Hepatocyte (in vitro differentiated cells): Measurements from ENCODE around the gene CAD. TPM values are rescaled to one million over a fixed set of nuclear protein-coding genes. Genes with fewer than 3 reads are reported as not detected.

Experiments used
- DNase-seq: peaks from one replicate; pipeline ENCODE4 v3.0.0-alpha.2; 2016; ENCODE audit warnings: low spot score
- H2AFZ ChIP-seq: fragments of 200-600 bp; sonication (generic); 2 replicates; pipeline ENCODE4 v1.6.0; 2016; ENCODE audit warnings: antibody characterized with exemption, mild to moderate bottlenecking
- H3K27ac ChIP-seq: fragments of 200-600 bp; sonication (generic); 2 replicates; pipeline ENCODE4 v1.5.1; 2016; ENCODE audit warnings: mild to moderate bottlenecking
- H3K27me3 ChIP-seq: fragments of 200-600 bp; sonication (generic); 2 replicates; pipeline ENCODE4 v1.6.1; 2016
- H3K36me3 ChIP-seq: fragments of 200-600 bp; sonication (generic); replicated peaks from 2 replicates; pipeline ENCODE4 v1.5.1; 2016; ENCODE audit warnings: low read depth; ENCODE audit not compliant: insufficient read depth
- H3K4me1 ChIP-seq: fragments of 200-600 bp; sonication (generic); 2 replicates; pipeline ENCODE4 v1.5.1; 2016; ENCODE audit warnings: mild to moderate bottlenecking, moderate library complexity; ENCODE audit not compliant: insufficient read depth
- H3K4me2 ChIP-seq: fragments of 200-600 bp; sonication (generic); 2 replicates; pipeline ENCODE4 v1.6.0; 2016
- H3K4me3 ChIP-seq: fragments of 200-600 bp; sonication (generic); 2 replicates; pipeline ENCODE4 v1.5.1; 2016; ENCODE audit warnings: mild to moderate bottlenecking
- H3K79me2 ChIP-seq: fragments of 200-600 bp; sonication (generic); 2 replicates; pipeline ENCODE4 v1.6.0; 2017; ENCODE audit warnings: mild to moderate bottlenecking
- H3K9me2 ChIP-seq: fragments of 200-600 bp; sonication (generic); replicated peaks from 2 replicates; pipeline ENCODE4 v1.6.0; 2017; ENCODE audit warnings: mild to moderate bottlenecking; ENCODE audit not compliant: insufficient read depth
- H3K9me3 ChIP-seq: fragments of 200-600 bp; sonication (generic); 2 replicates; pipeline ENCODE4 v1.5.1; 2016; ENCODE audit warnings: low read depth, mild to moderate bottlenecking
- H4K20me1 ChIP-seq: fragments of 200-600 bp; sonication (generic); 2 replicates; pipeline ENCODE4 v1.6.0; 2016; ENCODE audit warnings: mild to moderate bottlenecking; ENCODE audit not compliant: insufficient read depth, poor library complexity, severe bottlenecking
- EZH2 ChIP-seq: fragments of 200-600 bp; sonication (generic); IDR thresholded peaks from 2 replicates; pipeline ENCODE4 v1.6.1; 2016; ENCODE audit warnings: antibody characterized with exemption, mild to moderate bottlenecking, borderline replicate concordance
- EZH2phosphoT487 ChIP-seq: fragments of 200-600 bp; sonication (generic); IDR thresholded peaks from one replicate; pipeline ENCODE4 v1.6.1; 2018; ENCODE audit warnings: antibody characterized with exemption, mild to moderate bottlenecking, low read depth, moderate library complexity; ENCODE audit not compliant: unreplicated experiment, severe bottlenecking
- WGBS: methylation state at CpG from one replicate; pipeline ENCODE4 v1.1.6; 2016; ENCODE audit warnings: low lambda C conversion rate; ENCODE audit errors: missing lambda C conversion rate; 5-methylcytosine and 5-hydroxymethylcytosine counted together
- polyA plus RNA-seq: library from polyadenylated mRNA; unstranded; fragments of >200 nt; fragmentation: Nextera tagmentation; extraction: Ambion mirVana; gene quantifications from 2 replicates; pipeline ENCODE4 v1.2.1, GENCODE V29; 2016
- total RNA-seq: library from RNA; depleted of rRNA; stranded (reverse); fragments of >200 nt; gene quantifications from 2 replicates; pipeline ENCODE4 v1.2.3, GENCODE V29; 2014
- TF ChIP-seq, protein P1 (sequence below): fragments of 200-600 bp; sonication (generic); IDR thresholded peaks from 2 replicates; pipeline ENCODE4 v1.5.1; 2016; ENCODE audit warnings: antibody characterized with exemption, mild to moderate bottlenecking; ENCODE audit not compliant: poor library complexity

CAD gene
- total and polyA plus RNA-seq, 2 experiments from 2014 or later, result 16.6 to 20.7 TPM

DNA sequence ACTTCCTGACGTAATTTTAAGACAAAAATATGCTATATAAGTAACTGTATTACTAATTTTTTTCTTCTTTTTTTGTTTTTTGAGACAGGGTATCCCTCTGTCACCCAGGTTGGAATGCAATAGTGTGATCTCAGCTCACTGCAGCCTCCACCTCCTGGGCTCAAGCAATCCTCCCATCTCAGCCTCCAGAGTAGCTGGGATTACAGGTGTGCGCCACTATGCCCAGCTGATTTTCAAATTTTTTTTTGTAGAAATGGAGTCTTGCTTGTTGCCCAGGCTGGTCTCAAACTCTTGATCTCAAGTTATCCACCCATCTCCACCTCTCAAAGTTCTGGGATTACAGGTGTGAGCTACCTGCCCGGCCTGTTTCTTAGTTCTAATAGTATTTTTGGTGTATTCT, 38.7 kb upstream of the CAD start:
- TF ChIP-seq EZH2 (no peak), EZH2phosphoT487 (no peak)
- TF ChIP-seq, protein P1, sequence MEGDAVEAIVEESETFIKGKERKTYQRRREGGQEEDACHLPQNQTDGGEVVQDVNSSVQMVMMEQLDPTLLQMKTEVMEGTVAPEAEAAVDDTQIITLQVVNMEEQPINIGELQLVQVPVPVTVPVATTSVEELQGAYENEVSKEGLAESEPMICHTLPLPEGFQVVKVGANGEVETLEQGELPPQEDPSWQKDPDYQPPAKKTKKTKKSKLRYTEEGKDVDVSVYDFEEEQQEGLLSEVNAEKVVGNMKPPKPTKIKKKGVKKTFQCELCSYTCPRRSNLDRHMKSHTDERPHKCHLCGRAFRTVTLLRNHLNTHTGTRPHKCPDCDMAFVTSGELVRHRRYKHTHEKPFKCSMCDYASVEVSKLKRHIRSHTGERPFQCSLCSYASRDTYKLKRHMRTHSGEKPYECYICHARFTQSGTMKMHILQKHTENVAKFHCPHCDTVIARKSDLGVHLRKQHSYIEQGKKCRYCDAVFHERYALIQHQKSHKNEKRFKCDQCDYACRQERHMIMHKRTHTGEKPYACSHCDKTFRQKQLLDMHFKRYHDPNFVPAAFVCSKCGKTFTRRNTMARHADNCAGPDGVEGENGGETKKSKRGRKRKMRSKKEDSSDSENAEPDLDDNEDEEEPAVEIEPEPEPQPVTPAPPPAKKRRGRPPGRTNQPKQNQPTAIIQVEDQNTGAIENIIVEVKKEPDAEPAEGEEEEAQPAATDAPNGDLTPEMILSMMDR, result no peak
- no peak overlapping the region for H2AFZ ChIP-seq
- H3K4me1 ChIP-seq, result no peaks in the 10 kb centered on the region
- H3K36me3 ChIP-seq, result no peaks in the 10 kb centered on the region
- H3K79me2 ChIP-seq, result no peaks in the 10 kb centered on the region
- no peak overlapping the region for H3K4me2 ChIP-seq
- WGBS, result 92% methylated on average over 3 of the region's 3 CpGs
- no peak overlapping the region for H3K27ac ChIP-seq
- H3K9me2 ChIP-seq, result no peaks in the 10 kb centered on the region
- H3K9me3 ChIP-seq, result no peaks in the 10 kb centered on the region
- H3K27me3 ChIP-seq, result peaks cover 9% of the 10 kb centered on the region
- DNase-seq, result no peak
- H4K20me1 ChIP-seq, result no peaks in the 10 kb centered on the region
- H3K4me3 ChIP-seq, result no peak overlapping the region

DNA sequence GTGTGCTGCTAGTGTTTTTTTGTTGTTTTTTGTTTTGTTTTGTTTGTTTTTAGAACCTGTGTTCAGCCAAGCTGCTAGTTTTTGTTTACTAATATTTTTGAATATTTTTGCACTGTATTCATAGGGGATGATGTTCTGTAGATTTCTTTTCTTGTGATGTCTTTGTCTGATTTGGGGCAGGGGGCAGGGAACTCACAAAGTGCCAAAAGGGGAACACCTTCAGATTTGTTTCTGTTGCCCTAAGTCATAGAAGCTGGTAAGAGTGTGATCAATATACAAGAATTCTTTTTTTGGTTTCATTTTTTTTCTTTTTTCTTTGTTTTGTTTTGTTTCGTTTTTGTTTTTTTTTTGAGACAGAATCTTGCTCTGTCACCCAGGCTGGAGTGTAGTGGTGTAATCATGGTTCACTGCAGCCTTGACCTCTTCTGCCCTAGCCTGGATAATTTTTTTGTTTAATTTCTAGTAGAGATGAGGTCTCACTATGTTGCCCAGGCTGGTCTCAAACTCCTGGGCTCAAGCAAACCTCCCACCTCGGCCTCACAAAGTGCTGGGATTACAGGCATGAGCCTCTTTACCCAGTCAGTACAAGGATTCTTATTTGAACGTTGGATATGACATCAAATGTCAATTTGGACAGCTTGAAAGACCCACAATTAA, 37.7 kb upstream of the CAD start:
- DNase-seq, result no peak
- Histone ChIP-seq H3K79me2 (no peaks in the 10 kb centered on the region), H3K27ac (no peak overlapping the region), H3K9me2 (no peaks in the 10 kb centered on the region), H3K4me2 (no peak overlapping the region), H3K9me3 (no peaks in the 10 kb centered on the region), H4K20me1 (no peaks in the 10 kb centered on the region), H3K4me1 (no peaks in the 10 kb centered on the region), H3K36me3 (no peaks in the 10 kb centered on the region), H3K27me3 (peaks cover 5% of the 10 kb centered on the region), H2AFZ (no peak overlapping the region), H3K4me3 (no peak overlapping the region)
- TF ChIP-seq EZH2phosphoT487 (no peak), EZH2 (no peak)
- TF ChIP-seq, protein P1, result no peak
- WGBS, result 63% methylated on average over 3 of the region's 3 CpGs

DNA sequence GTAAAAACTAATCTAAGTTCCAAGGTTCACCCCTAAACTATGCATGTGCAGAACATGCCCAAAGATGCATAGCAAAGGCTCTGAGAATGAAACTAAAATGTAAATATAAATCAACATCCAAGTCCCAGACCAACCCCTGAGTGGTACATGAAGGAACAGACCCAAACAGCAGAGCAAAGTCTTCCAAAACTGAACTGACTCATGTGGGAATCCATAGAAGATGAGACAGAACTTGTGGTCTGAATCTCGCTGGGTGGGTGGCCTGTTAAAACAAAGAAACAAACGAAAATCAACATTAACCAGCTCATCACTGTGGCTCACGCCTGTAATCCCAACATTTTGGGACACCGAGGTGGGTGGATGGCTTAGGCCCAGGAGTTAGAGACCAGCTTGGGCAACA, 34.8 kb upstream of the CAD start:
- DNase-seq, result no peak
- Histone ChIP-seq H3K27me3 (peaks cover 5% of the 10 kb centered on the region), H4K20me1 (no peaks in the 10 kb centered on the region), H2AFZ (no peak overlapping the region), H3K4me2 (no peak overlapping the region), H3K4me3 (no peak overlapping the region), H3K9me2 (no peaks in the 10 kb centered on the region), H3K4me1 (no peaks in the 10 kb centered on the region), H3K79me2 (no peaks in the 10 kb centered on the region), H3K36me3 (no peaks in the 10 kb centered on the region), H3K9me3 (no peaks in the 10 kb centered on the region), H3K27ac (no peak overlapping the region)
- WGBS, result 66% methylated on average over 4 of the region's 4 CpGs
- TF ChIP-seq EZH2, result no peak
- TF ChIP-seq EZH2phosphoT487, result no peak
- TF ChIP-seq, protein P1, result no peak
